GM19455 (cell line): ENCODE results near the gene EMC10.
"Not testable (repeated sequence)": the region's sequence is repeated elsewhere in the genome, so short reads cannot be mapped to it uniquely, and the experiment has no call there.

Experiments
- ATAC-seq: cut with Tn5 transposase; IDR thresholded peaks from one replicate; pipeline ENCODE4 v1.9.1; 2021; ENCODE audit not compliant: unreplicated experiment

The EMC10 gene

GRCh38 chr19:50476224-50476906 is at the start of gene EMC10, which contains the start of gene GARIN5A:
Gene EMC10 (plus strand): TSS chr19:50476507. CDS start chr19:50476545, 38 bp downstream.
Gene GARIN5A (minus strand): TSS chr19:50476848. CDS start chr19:50476388, 460 bp downstream.
- ATAC-seq = peak; percentile 69

- ATAC-seq = no peak
These were observed 48.9 kb upstream of the EMC10 start for GRCh38 chr19:50427318-50427925.

- no peak for ATAC-seq
These were observed 48.3 kb upstream of the EMC10 start for GRCh38 chr19:50427997-50428425.

- ATAC-seq = no peak
These were observed 47.4 kb upstream of the EMC10 start for GRCh38 chr19:50428772-50429463.

- no peak for ATAC-seq
These were observed 45.4 kb upstream of the EMC10 start for GRCh38 chr19:50430888-50431342.

- peak; percentile 70 for ATAC-seq
These were observed 44.7 kb upstream of the EMC10 start for GRCh38 chr19:50431343-50432220.

GRCh38 chr19:50432221-50433028 is 43.9 kb upstream of the EMC10 start, which contains the start of gene MYBPC2:
Gene MYBPC2 (plus strand): TSS chr19:50432892. CDS start chr19:50432954, 62 bp downstream.
- ATAC-seq = peak; percentile 14

- ATAC-seq = no peak
These were observed 42.8 kb upstream of the EMC10 start for GRCh38 chr19:50433201-50434180.

- no peak for ATAC-seq
These were observed 41.8 kb upstream of the EMC10 start for GRCh38 chr19:50434525-50434924.

GRCh38 chr19:50435221-50435620 is 41.1 kb upstream of the EMC10 start:
- ATAC-seq = no peak

- no peak for ATAC-seq
These were observed 40.7 kb upstream of the EMC10 start for GRCh38 chr19:50435627-50436026.

GRCh38 chr19:50437862-50438449 is 38.4 kb upstream of the EMC10 start:
- no peak for ATAC-seq

GRCh38 chr19:50439130-50439529 is 37.2 kb upstream of the EMC10 start:
- ATAC-seq = not testable (repeated sequence)

- ATAC-seq = no peak
These were observed 32.2 kb upstream of the EMC10 start for GRCh38 chr19:50444059-50444458.

GRCh38 chr19:50447053-50447452 is 29.3 kb upstream of the EMC10 start:
- no peak for ATAC-seq

- ATAC-seq = no peak
These were observed 28.6 kb upstream of the EMC10 start for GRCh38 chr19:50447750-50448149.

GRCh38 chr19:50449236-50449899 is 26.9 kb upstream of the EMC10 start:
- ATAC-seq = no peak
